ENCODE results near the gene OR5M10. TPM values are rescaled to one million over a fixed set of nuclear protein-coding genes. Genes with fewer than 3 reads are reported as not detected.
"Not testable (repeated sequence)": the region's sequence is repeated elsewhere in the genome, so short reads cannot be mapped to it uniquely, and the experiment has no call there.

Gene OR5M10
- not detected for total RNA-seq

DNA sequence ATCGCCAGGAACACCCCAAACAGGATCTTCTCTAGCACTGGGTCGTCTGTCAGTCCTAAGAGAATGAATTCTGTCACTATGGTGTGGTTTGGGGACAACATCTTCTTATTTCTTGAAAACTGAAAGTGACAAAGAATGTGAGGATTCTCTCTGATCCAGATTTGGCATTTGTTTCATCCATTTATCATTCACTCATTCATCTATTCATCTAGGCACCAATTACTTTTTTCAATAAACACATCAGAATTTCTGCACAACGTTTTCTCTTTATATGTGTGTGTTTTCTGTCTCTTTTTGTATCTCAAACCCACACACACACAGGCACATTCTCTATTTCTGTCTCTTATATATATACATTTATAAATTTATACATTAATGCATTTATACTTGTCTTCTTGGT lies at the start of gene OR5M10:
Gene OR5M10 (minus strand): TSS at position 101 of the 400 bp plus-strand sequence. CDS start 0 bp downstream, at position 101.
- TF ChIP-seq POLR2A (IDR thresholded peaks at IDR 0.05): no peak
- TF ChIP-seq, protein P1, sequence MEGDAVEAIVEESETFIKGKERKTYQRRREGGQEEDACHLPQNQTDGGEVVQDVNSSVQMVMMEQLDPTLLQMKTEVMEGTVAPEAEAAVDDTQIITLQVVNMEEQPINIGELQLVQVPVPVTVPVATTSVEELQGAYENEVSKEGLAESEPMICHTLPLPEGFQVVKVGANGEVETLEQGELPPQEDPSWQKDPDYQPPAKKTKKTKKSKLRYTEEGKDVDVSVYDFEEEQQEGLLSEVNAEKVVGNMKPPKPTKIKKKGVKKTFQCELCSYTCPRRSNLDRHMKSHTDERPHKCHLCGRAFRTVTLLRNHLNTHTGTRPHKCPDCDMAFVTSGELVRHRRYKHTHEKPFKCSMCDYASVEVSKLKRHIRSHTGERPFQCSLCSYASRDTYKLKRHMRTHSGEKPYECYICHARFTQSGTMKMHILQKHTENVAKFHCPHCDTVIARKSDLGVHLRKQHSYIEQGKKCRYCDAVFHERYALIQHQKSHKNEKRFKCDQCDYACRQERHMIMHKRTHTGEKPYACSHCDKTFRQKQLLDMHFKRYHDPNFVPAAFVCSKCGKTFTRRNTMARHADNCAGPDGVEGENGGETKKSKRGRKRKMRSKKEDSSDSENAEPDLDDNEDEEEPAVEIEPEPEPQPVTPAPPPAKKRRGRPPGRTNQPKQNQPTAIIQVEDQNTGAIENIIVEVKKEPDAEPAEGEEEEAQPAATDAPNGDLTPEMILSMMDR (IDR thresholded peaks at IDR 0.05): no peak
- Histone ChIP-seq H3K27me3 (no peaks in the 10 kb centered on the region), H3K27ac (no peak within 1 kb of the TSS), H3K4me3 (no peak within 1 kb of the TSS), H3K36me3 (no peaks in the 10 kb centered on the region), H3K9me3 (no peaks in the 10 kb centered on the region), H3K4me1 (no peaks in the 10 kb centered on the region)
- no peak for DNase-seq
- intact Hi-C loops (cut with DNase I; ENCODE audit: low total_unique reads): no loop called here

DNA sequence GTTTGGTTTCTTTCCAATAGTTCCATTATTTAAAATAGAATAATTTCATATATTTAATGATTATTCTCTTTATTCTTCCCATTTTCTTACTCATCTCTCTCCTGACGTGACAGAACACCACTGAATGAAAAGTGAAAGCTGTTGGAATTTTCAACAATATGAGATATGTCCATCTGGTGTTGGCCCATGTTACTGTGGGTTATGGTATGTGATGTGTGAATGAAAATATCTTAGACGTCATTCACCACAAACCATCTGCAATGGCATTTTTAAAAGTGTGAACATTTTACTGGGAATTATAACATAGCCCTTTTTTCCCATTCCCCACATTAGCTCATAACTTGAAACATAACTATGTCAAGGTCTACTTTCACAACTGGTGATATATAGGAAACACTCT lies 48.4 kb upstream of the OR5M10 start:
- intact Hi-C loops (cut with DNase I; ENCODE audit: low total_unique reads): no loop called here
- Histone ChIP-seq H3K27me3 (no peaks in the 10 kb centered on the region), H3K36me3 (no peaks in the 10 kb centered on the region), H3K4me3 (no peak overlapping the region), H3K4me1 (no peaks in the 10 kb centered on the region), H3K9me3 (no peaks in the 10 kb centered on the region), H3K27ac (no peak overlapping the region)
- TF ChIP-seq, protein P1 (IDR thresholded peaks at IDR 0.05): no peak
- TF ChIP-seq POLR2A (IDR thresholded peaks at IDR 0.05): no peak
- DNase-seq: no peak

DNA sequence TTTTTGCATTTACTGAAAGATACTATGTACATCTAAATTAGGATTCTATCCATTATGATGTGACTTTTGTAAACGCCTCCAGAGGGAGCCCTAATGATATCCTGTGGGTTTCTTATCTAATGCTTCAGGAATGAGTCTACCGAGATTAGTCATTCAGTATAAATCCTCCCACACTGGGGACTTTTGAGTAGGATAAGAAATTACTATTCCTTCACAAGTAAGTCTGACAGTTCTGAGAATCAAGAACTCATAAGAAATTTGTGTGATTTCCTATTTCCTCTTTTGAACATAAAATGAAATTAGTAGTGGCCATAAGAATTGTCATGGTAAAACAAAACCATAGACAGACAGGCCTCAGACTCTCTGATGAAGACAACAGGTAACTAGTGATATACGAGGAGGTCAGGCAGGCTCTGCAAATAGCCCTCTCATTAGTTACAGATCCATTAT lies 47.2 kb upstream of the OR5M10 start:
- Histone ChIP-seq H3K27ac (no peak overlapping the region), H3K4me1 (no peaks in the 10 kb centered on the region), H3K27me3 (no peaks in the 10 kb centered on the region), H3K4me3 (no peak overlapping the region), H3K36me3 (no peaks in the 10 kb centered on the region), H3K9me3 (no peaks in the 10 kb centered on the region)
- DNase-seq: no peak
- intact Hi-C loops (cut with DNase I; ENCODE audit: low total_unique reads): no loop called here
- TF ChIP-seq, protein P1 (IDR thresholded peaks at IDR 0.05): no peak
- TF ChIP-seq POLR2A (IDR thresholded peaks at IDR 0.05): no peak

DNA sequence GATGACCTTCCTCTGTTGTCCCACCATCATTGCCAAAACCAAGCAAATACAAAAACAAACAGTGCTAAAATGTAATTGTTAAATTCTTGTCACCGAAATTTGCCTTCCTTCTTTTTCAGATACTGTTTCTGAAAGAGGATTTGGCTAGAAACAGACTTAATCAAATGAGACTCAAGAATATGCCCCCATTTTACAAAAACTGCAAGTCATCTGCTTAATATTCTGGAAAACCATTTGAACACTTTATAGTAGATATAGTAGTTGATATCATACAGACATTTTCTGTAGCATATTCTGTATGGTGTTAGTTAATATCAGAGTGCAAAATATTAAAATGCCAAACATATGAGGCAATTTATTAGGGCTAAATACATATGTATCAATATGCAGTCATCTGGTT lies 33.7 kb upstream of the OR5M10 start:
- no peak for TF ChIP-seq POLR2A (IDR thresholded peaks at IDR 0.05)
- TF ChIP-seq, protein P1 (IDR thresholded peaks at IDR 0.05): no peak

DNA sequence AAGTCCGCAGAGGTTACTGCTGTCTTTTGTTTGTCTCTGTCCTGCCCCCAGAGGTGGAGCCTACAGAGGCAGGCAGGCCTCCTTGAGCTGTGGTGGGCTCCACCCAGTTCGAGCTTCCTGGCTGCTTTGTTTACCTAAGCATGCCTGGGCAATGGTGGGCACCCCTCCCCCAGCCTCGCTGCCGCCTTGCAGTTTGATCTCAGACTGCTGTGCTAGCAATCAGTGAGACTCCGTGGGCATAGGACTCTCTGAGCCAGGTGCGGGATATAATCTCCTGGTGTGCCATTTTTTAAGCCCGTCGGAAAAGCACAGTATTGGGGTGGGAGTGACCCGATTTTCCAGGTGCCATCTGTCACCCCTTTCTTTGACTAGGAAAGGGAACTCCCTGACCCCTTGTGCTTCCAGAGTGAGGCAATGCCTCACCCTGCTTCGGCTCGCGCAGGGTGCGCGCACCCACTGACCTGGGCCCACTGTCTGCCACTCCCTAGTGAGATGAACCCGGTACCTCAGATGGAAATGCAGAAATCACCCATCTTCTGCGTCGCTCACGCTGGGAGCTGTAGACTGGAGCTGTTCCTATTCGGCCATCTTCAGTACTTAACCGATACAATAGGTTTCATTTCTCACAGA lies 14.7 kb upstream of the OR5M10 start:
- H3K27me3 ChIP-seq; H3K36me3 ChIP-seq; H3K9me3 ChIP-seq; DNase-seq; H3K4me3 ChIP-seq; H3K4me1 ChIP-seq; H3K27ac ChIP-seq; intact Hi-C loops (cut with DNase I; ENCODE audit: low total_unique reads): not testable (repeated sequence)

More for the DNA sequence above, 33.7 kb upstream of the OR5M10 start:
- no peak for DNase-seq
- intact Hi-C loops (cut with DNase I; ENCODE audit: low total_unique reads): no loop called here
- no peaks in the 10 kb centered on the region for H3K4me1 ChIP-seq
- H3K36me3 ChIP-seq: no peaks in the 10 kb centered on the region
- no peak overlapping the region for H3K4me3 ChIP-seq
- no peaks in the 10 kb centered on the region for H3K9me3 ChIP-seq
- no peaks in the 10 kb centered on the region for H3K27me3 ChIP-seq
- H3K27ac ChIP-seq: no peak overlapping the region

DNA sequence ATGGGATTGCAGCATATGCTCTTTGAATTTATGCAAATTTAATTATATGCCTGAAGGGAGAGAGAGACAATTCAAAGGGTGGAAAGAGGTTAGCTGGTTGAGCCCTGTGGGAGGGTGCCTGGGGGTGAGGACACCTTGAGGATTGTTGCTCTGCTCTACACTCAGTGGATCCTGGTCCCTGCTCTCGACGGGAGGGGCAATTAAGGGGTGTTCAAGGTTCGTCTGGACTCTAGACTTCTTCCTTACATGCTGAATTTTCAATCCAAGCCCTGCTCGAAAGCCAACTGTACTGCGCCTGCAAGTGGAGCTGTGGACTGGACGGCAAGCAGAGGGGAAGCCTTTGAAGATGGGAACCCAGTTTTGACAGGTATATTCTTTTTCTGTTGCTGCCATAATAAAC lies 18.9 kb downstream of the OR5M10 start:
- intact Hi-C loops (cut with DNase I; ENCODE audit: low total_unique reads): no loop called here
- Histone ChIP-seq H3K27me3 (no peaks in the 10 kb centered on the region), H3K4me1 (no peaks in the 10 kb centered on the region), H3K4me3 (no peak overlapping the region), H3K36me3 (no peaks in the 10 kb centered on the region), H3K27ac (no peak overlapping the region), H3K9me3 (no peaks in the 10 kb centered on the region)
- TF ChIP-seq, protein P1 (IDR thresholded peaks at IDR 0.05): no peak
- no peak for TF ChIP-seq POLR2A (IDR thresholded peaks at IDR 0.05)
- no peak for DNase-seq

DNA sequence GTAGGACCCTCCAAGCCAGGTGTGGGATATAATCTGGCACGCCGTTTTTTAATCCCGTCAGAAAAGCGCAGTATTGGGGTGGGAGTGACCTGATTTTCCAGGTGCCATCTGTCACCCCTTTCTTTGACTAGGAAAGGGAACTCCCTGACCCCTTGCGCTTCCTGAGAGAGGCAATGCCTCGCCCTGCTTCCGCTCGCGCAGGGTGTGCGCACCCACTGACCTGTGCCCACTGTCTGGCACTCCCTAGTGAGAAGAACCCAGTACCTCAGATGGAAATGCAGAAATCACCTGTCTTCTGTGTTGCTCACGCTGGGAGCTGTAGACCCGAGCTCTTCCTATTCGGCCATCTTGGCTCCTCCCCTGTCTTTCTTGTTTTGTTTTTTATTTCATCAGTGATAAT lies 22.8 kb downstream of the OR5M10 start:
- H3K9me3 ChIP-seq; H3K27ac ChIP-seq; H3K36me3 ChIP-seq; H3K4me3 ChIP-seq; DNase-seq; intact Hi-C loops (cut with DNase I; ENCODE audit: low total_unique reads); H3K27me3 ChIP-seq; H3K4me1 ChIP-seq: not testable (repeated sequence)
